GM20431 (cell line): Measurements from ENCODE around the gene CYSLTR2.

Source experiments
- in situ Hi-C: fragments of 300-500 bp; cut with MseI, MboI; formaldehyde crosslinking; loops from one replicate; pipeline ENCODE4 v1.15.0; 2020; ENCODE audit warnings: low sequenced_read_pairs; ENCODE audit not compliant: unreplicated experiment

Gene CYSLTR2, protein sequence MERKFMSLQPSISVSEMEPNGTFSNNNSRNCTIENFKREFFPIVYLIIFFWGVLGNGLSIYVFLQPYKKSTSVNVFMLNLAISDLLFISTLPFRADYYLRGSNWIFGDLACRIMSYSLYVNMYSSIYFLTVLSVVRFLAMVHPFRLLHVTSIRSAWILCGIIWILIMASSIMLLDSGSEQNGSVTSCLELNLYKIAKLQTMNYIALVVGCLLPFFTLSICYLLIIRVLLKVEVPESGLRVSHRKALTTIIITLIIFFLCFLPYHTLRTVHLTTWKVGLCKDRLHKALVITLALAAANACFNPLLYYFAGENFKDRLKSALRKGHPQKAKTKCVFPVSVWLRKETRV

DNA sequence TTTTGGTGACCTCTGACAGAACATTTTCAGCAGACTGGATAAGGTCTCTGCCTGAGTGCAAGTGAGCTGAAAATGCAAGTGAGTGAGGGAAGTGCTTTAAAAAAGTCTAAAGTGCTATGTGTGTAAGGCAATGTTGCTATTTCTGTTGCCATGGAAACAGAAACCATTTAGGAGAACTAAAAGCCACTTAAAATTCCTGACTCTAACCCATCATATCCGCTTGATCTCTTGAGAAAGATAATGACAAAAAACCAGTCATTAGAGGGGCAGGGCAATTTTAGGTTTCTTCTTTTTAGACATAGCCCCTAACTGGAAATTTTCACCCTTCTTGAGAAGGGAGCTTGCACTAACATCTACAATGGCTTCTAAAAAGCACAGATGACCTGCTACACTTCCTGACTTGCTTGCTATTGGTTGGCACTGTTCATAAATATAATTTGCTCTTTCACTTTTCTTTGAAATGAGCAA is at the start of gene CYSLTR2:
Gene CYSLTR2, plus strand, starts transcription at position 458 of the 468 bp plus-strand sequence. CDS start 52,889 bp downstream, outside the sequence.
- in situ Hi-C loops, result no loop called here

DNA sequence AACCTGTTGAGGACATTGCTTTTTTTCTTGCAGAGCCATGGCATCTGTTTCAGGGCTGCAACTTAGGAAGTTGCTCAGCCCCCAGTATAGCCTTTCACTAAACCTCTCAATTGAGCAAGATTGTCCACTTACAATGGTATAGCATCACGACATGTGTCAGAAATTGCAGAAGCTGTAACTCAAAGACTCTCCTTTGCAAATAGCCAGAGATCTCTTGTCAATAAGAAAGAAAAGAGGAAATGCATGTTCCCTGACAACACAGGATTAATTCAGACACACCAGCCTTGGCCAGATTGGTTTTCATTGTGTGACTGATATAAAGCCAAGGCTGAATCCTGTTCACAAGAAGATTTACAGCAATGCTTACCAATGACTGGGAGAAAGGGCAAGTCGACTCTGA is 38.7 kb upstream of the CYSLTR2 start:
- in situ Hi-C loops, result loop anchor here (25.0 kb wide), 1 partner anchor 147 kb away; no protein-coding TSS in a partner anchor

DNA sequence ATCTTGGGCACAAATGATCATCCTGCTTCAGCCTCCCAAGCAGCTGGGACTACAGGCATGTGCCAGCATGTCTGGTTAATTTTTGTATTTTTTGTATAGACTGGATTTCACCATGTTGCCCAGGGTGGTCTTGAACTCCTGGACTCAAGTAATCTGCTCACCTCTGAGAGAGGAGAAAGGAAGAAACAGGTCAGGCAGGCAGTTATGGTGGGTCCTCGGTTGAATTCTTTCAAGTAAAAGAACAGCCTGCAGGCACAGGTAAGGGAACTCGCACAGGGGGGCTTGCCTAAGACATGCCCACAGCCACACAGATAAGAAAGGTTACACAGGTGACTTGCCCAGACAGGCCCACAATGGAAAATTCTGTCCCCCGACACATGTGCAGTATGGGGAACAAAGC is 34.8 kb upstream of the CYSLTR2 start:
- in situ Hi-C loops, result loop anchor here (25.0 kb wide), 1 partner anchor 143 kb away; no protein-coding TSS in a partner anchor

DNA sequence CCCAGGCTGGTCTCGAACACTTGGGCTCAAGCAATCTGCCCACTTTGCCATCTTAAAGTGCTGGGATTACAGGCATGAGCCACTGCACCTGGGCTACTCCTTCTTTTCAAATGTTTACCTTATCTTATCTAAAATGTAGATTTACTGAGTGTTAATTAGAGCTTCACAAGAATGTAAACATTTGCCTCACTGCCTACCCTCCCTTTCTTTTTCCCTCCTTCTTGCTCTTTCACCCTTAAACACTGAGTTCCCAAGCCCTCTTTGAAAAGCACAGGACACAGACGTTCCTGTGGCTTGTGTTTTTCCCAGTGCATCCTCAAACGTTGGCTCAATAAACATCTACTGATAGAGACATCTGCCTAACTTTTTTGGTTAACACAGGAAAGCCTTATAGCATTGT is 32.7 kb upstream of the CYSLTR2 start:
- in situ Hi-C loops, result loop anchor here (25.0 kb wide), 1 partner anchor 141 kb away; no protein-coding TSS in a partner anchor

DNA sequence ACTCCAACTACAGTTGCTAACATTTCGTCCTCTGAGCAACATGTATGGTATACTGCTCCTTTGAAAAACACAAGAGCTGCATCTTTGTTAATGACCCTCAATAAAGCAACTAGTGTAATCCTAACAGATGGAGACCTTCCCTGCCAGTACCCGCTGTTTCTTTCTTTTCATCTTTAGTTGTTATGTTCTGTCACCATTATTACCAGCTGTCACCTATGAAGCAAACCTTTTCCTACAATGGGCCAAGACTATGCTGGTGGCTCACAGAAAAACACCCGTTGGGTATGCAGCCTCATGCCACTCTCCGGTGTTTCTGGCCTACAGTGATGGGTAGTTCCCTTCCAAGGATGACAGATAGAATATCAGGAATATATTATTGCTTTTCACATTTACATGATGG is 29.7 kb upstream of the CYSLTR2 start:
- in situ Hi-C loops, result loop anchor here (25.0 kb wide), 1 partner anchor 138 kb away; no protein-coding TSS in a partner anchor

DNA sequence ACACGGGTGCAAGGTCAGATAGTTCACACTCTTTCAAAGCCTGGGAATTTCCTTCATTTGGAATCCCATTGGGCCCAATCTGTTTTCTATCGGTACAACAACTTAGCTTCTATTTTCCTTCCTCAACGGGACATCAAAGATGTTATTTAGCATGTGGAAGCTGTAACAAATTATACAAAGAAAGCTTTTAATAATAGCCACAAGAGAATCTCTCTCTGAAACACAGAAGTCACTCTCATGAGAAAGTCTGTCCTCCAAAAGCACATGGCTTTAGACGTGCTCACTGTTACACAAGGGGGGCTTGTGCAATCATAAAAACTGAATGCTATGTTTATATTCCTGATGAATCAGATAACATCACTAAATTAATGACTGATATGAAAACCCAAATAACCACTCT is 28.9 kb upstream of the CYSLTR2 start:
- in situ Hi-C loops, result loop anchor here (25.0 kb wide), 1 partner anchor 137 kb away; no protein-coding TSS in a partner anchor

DNA sequence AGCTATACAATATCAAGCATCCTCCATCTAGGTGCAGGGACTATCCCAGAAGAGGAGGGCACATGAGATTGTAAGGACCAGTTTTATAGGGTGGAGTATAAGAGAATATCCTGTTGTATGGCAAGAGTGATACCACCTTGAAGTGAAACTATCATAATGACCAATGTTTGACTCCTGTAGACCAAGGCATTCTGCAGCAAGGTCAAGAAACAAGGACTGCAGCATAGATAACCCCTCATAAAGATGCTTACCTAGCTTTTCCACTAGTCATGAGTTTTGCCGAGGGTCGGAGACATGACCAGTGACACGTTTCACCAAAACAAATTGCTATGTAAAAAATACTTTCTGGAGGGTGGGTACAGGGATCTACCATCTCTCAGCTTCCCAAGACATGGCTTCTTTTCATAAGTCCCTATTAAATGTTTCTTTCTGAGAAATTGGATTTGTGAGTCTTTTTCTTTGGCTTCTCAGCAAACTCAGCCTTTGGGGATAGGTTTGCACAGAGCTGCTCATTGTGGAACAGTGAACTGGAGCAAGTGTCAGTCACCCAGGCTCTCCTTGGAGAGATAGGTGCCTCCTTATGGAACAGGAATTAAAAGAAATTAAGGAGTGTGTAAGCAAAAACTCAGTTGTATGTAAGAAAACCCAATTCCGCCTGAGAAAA is 28.2 kb upstream of the CYSLTR2 start:
- in situ Hi-C loops, result no loop called here

DNA sequence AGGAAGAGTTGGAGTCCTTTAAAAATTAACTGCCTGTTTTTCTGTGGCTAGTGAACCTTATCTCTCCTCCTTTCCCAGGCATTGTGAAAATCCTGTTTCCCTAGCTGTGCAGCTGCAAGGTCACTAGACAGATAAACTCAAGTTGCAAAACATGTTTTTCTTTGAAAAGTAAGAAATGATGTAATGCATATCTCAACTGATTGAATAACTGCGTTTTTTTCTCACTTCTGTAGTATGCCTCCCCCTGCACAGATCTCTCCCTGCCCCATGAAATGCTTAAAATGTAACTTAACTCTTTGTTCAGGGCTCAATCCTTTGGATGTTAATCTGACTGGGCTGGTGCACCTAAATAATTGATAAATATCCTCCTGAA is 27.7 kb upstream of the CYSLTR2 start:
- in situ Hi-C loops, result no loop called here

DNA sequence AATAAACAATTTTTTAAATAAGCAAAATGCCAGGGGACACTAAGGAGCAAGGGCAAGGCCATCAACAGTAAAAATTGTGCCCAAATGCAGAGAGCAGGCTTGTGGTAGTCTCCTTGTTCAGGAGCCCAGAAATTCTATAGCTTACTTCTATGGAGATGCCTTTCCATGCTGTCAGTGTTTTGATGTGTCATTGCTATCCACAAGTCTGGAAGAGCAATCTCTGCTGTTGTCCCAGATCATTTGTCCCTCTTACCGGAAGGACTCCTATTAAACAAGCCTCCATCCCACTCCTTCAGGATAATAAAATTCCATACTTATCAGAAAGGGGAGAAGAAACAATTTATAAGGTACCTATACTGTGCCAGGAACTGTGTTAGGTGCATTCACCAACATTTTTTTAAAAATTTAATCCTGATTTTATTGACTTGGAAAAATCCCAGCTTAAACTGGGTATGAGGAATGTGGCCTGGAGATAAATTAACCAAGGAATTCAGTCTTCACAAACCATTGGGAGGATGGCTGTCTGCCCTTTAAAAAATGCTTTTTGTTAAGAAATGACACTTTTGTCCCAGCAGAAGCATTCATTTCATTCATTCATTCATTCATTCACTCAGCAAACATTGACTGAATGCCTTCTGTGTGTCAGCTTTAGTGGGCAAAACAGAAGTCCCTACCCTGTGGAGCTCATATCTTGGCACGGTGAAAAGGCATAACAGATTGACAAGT is 26.8 kb upstream of the CYSLTR2 start:
- in situ Hi-C loops, result no loop called here

DNA sequence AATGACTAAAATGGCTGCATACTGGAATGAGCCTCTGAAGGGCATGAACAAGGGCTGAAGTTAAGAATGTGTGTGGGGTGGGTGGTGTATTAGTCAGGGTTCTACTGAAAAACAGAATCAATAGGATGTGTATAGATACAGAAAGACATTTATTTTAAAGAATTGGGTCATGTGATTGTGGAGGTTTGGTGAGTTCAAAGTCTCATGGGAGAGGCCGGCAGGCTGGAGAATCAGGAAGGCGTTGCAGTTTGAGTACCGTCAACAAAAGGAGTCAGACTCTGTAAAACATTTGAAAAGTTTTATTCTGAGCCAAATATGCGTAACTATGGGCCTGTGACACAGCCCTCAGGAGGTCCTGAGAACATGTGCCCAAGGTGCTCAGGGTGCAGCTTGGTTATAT is 24.5 kb upstream of the CYSLTR2 start:
- in situ Hi-C loops, result no loop called here

DNA sequence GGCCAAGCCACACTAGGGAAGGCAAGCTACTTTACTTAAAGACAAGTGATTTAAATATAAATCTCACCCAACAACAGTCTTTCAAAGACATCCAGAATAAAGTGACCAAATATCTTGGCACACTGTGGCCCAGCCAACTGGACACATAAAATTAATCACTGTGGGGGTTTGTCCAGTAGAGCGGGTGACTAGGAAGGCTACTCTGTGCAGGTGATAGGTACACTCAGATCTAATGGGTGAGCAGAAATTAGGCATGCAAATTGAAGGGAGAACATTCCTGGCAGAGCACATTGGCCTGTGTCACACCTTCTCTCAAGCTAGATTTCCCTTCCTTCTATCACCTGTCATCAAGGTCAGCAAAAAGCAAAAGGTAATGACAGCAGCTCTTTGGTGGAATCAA is 23.4 kb upstream of the CYSLTR2 start:
- in situ Hi-C loops, result no loop called here

DNA sequence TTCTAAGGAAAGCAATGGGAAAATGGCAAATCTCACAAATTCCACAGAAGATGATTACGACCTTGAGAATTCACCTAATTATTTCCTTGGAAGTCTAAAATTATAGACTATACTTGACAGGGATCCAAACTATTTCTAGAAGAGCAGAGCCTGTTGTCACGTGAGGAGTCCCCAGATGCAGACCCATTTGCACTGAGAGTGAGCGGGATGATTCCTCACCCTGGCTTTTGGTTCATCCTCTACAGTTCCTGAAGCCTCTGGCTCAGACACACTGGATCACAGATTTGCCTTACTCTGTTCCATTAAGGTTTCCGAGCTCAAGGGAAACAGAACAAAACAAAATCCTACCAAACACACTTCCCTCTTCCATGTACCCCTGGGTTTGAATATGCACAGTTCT is 23.0 kb upstream of the CYSLTR2 start:
- in situ Hi-C loops, result no loop called here

DNA sequence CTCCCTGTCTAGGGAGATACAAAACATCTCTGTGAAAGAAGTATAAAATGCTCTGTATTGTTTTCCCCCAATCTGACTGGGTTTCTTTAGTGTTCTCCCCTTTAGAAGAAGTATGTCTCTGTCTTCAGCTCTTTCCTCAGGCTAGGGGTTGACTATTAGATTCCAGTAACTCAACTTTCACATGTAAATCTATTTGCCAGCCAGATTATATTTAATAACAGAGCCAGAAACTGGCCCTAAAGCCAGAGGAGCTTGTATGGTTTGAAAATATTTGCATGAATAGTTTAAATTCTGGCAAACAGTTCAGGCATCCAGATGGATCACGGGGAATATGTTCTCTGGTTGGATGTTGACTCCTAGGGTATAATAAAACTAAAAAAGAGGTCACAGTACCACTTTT is 22.3 kb upstream of the CYSLTR2 start:
- in situ Hi-C loops, result no loop called here

DNA sequence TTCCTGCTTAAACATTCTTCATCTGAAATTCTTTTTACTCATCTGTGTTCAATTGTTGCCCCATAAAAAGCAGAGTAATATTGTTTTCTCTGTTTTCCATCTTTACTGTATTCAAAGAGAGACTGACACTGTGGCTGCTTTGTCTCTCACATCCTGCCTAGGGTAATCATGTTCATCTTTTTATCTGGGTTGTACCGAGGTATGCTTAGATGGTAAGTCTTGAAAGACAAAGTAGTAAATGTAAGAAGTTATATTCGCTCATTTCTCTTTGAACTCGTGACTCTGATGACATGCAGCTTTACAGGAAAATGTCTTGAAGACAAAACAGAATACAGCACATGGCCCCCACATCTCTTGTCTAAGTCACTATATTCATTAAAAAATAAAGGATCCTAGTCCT is 20.0 kb upstream of the CYSLTR2 start:
- in situ Hi-C loops, result no loop called here

DNA sequence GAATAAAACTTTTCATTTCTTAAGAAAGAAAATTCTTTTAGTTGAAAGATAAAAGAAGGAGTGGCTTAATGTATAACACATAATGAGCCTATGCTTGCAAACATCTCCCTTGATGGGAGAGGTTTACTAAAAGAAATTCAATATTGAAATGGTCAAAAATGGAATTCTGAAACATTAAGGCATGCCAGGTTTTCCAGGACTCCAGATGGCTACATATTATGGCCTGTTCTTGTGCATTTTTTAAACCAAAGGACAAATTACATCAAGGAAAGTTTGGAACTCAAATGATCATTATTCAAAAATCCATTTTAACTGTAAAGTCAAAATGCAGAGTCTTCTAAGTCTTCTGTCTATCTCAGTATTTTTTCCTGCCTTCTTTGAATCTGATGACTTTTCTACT is 19.1 kb upstream of the CYSLTR2 start:
- in situ Hi-C loops, result no loop called here

DNA sequence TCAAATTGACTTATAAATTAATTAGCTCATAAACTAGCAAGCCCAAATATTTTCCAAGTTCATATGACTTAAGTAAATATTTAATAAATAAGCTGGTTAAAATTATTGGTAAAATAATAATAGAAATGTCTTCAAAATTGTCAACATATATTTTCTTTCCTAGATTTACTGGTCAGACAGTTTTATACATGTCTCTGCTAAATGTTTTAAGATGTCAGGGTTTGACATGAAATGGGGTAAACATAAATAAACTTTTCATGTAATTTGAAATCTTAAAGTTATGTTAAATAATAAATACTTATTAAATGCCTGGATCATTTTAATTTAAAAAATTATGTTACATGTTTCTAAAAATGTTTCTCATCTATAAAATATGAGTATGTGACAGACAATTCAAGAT is 18.3 kb upstream of the CYSLTR2 start:
- in situ Hi-C loops, result no loop called here

DNA sequence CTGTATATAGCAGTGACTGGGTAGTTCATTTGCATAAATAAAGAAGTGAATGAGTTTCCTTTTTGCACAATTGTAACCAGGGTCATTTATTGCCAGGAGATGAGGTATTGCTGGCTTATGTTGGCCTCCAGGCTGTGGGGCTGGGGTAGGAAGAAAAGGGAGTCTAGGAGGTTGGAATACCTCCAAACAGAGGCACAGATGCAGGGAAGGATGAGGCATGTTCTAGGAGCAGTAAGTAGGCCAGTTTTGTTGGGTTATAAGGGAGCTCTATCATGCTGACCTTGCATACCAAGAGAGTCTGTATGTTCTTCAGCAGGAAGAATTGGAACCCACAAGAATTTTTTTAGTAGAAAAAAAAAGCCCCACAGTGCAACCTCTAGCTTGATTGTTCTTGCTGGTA is 17.2 kb upstream of the CYSLTR2 start:
- in situ Hi-C loops, result no loop called here

DNA sequence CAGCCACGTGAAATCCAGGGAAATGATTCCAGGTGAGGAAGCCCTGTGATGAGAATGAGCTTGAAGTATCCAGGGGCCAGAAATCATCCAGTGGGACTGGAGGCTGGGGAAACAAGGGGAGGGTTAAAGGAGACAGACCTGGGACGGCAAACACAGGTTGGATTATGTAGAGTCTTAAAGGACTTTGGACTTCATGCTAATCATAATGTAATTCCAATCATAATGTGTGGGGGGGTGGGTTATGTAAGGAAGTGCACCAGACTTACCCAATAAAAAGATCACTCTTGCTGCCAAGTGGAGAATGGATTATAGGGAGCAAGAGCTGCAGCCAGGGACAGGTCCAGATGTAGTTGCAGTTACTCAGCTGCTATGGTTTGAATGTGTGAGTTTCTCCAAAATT is 16.1 kb upstream of the CYSLTR2 start:
- in situ Hi-C loops, result no loop called here

DNA sequence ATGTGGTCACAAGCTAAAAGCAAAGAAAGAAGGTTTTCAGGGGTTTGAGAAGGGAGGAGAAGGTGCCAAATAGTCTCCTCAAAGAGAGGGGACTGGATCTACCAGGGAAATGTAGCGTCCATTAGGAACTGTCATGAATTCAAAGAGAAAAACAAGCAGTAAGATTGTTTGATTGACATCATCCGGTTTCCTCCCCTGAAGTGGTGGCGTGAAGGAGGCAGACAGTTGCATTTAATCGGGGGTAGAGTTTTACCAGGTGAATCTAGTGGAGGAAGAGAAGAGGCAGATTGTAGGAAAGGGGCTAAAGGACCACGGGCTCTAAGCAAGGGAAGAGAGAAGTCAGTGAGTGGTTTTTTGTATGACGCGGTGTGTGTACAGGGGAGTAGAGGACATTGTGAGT is 13.0 kb upstream of the CYSLTR2 start:
- in situ Hi-C loops, result no loop called here

DNA sequence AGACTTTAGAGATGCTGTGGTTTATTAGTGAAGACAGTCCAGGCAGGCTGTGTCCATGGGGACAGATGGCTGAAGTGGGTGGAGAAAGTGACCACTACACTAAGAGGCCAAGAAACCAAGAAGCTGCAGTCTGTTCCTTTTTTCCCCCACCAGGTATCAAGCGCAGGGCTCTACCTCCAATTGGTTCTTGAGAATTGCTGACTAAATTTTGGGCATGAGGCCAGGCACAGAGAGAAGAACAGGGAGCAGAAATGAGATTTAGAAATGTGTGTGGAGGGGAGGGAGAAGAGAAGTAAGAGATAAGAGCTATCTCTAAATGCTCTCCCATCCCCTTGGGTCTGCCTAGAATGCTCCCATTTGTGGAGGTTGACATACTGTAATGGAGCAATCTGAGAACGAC is 12.3 kb upstream of the CYSLTR2 start:
- in situ Hi-C loops, result no loop called here

DNA sequence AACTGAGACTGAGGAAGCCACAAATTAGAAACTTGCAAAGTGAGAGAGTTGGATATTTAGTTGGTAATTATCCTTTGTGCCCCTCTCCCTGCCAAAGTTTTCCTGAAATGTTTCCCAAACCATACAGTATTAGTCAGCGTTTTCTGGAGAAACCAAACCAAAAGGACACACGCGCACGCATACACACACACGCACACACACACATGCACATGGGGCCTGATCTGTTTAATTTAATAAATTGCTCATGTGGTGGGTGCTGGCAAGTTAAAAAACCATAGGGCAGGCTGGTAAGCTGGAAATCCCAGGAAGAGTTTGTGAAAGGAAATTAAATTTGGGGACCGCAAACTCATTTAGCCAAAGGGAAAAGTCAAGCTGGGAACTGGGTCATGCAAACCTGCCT is 11.7 kb upstream of the CYSLTR2 start:
- in situ Hi-C loops, result no loop called here
